ENCODE measurements around the gene IZUMO2.

Gene IZUMO2

DNA sequence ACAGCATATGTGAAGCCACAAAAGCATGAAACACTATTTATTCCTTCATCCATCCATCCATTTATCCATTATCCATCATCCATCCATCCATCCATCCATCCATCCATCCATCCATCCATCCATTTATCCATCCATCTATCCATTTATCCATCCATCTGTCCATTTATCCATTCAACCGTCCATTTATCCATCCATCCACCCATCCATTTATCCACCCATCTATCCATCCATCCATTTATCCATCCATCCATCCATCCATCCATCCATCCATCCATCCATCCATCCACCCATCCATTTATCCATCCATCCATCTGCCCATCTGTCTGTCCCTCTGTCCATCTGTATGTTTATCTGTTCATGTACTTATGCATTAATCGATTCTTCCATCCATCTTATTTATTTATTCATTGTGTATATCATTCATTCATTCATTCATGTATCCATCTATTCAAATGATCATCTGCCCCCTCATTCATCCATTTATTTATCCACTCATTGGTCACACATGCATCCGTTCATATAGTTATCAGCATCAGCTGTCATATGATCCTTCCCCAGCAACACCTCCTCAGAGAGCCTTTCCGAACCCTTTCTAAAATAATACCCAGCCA is 33.3 kb upstream of the IZUMO2 start:
- no peak for DNase-seq
- TF ChIP-seq GATA1 (IDR thresholded peaks at IDR 0.05; ENCODE audit: low read depth, low read length): no peak
- no peak for TF ChIP-seq POLR2A (IDR thresholded peaks at IDR 0.05; ENCODE audit: low read length)

- no peak for DNase-seq
- TF ChIP-seq POLR2A (IDR thresholded peaks at IDR 0.05; ENCODE audit: low read length): no peak
- TF ChIP-seq GATA1 (IDR thresholded peaks at IDR 0.05; ENCODE audit: low read depth, low read length): no peak
These were observed 32.1 kb upstream of the IZUMO2 start for GRCh38 chr19:50195224-50195623.

DNA sequence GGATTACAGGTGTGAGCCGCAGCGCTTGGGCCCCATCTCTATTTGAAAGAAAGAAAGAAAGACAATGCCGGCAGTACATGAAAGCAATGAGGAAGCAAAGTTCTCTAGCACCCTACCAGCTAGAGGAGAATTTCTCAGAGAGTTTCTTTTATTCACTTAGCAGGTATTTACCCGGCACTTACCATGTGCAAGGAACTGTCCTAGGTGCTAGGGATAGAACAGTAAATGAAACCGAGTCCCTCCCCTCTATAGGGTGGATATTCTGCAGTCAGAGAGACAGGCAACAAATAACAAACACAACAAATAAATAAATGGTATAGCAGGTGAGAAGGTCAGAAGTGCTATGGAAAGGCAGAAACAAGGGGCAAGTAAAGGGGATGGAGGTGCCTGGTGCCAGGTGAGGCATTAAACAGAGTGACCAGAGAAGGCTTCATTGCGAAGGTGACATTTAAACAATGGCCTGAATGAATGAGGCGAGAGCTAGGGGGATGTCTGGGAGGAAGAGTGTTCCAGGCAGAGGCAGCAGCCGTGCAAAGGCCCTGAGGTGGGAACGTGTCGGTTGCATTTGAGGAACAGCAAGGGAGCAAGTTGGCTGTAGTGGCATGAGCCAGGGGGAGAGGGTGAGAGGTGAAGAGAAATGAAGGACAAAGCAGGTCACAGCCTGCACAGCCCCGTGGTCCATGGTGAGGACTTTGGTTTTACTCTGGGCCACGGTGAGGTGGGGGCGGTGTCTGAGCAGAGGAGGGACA is 29.6 kb upstream of the IZUMO2 start:
- TF ChIP-seq POLR2A (IDR thresholded peaks at IDR 0.05; ENCODE audit: low read length): no peak
- TF ChIP-seq GATA1 (IDR thresholded peaks at IDR 0.05; ENCODE audit: low read depth, low read length): no peak
- no peak for DNase-seq

GRCh38 chr19:50191216-50191615 is 28.1 kb upstream of the IZUMO2 start:
- TF ChIP-seq GATA1 (IDR thresholded peaks at IDR 0.05; ENCODE audit: low read depth, low read length): no peak
- no peak for TF ChIP-seq POLR2A (IDR thresholded peaks at IDR 0.05; ENCODE audit: low read length)
- DNase-seq: no peak

- DNase-seq: no peak
- no peak for TF ChIP-seq POLR2A (IDR thresholded peaks at IDR 0.05; ENCODE audit: low read length)
- TF ChIP-seq GATA1 (IDR thresholded peaks at IDR 0.05; ENCODE audit: low read depth, low read length): no peak
These were observed 27.4 kb upstream of the IZUMO2 start for GRCh38 chr19:50190439-50190891.

DNA sequence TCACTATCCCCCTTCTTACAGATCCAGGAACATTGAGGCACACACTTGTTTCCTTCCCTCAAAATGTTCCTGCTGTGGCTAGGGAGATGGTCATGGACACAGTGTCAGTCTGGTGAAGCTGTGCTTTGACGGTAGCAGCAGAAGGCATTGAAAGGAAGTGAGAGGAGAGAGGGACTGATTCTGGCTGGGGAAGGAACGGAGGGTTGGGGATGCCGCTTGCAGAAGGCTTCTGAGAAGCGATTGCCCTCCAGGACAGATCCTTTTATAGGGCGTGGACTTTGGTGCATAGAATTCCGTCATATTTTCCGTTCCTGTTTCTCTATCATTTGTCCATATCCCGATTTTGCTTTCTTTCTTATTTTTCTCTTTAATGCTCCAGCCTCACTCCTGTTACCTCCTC is 26.2 kb upstream of the IZUMO2 start:
- TF ChIP-seq GATA1 (IDR thresholded peaks at IDR 0.05; ENCODE audit: low read depth, low read length) (no peak), POLR2A (IDR thresholded peaks at IDR 0.05; ENCODE audit: low read length) (no peak)
- DNase-seq: no peak

GRCh38 chr19:50187937-50188336 is 24.9 kb upstream of the IZUMO2 start:
- TF ChIP-seq POLR2A (IDR thresholded peaks at IDR 0.05; ENCODE audit: low read length) (no peak), GATA1 (IDR thresholded peaks at IDR 0.05; ENCODE audit: low read depth, low read length) (no peak)
- no peak for DNase-seq

GRCh38 chr19:50184196-50184595 is 21.1 kb upstream of the IZUMO2 start:
- no peak for TF ChIP-seq GATA1 (IDR thresholded peaks at IDR 0.05; ENCODE audit: low read depth, low read length)
- TF ChIP-seq POLR2A (IDR thresholded peaks at IDR 0.05; ENCODE audit: low read length): no peak
- DNase-seq: no peak

DNA sequence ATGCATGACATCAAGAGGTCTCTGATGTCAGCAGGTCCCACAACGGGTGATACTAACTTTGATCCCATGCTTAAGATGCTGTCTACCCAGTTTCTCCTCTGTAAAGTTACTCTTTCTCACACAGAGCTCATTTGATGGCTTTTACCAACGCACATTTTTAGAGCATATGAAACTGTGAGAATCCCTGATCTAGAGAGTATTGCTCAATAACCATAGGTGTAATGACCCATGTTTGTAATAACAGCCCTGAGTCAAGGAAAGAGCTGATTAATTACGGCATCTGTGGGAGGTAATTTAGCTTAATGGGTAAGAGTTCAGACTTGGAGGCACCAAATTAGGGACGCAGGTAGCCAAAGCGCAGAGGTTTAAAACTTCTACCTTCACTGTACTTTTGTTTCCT is 18.0 kb upstream of the IZUMO2 start:
- no peak for DNase-seq
- TF ChIP-seq POLR2A (IDR thresholded peaks at IDR 0.05; ENCODE audit: low read length) (no peak), GATA1 (IDR thresholded peaks at IDR 0.05; ENCODE audit: low read depth, low read length) (no peak)

DNA sequence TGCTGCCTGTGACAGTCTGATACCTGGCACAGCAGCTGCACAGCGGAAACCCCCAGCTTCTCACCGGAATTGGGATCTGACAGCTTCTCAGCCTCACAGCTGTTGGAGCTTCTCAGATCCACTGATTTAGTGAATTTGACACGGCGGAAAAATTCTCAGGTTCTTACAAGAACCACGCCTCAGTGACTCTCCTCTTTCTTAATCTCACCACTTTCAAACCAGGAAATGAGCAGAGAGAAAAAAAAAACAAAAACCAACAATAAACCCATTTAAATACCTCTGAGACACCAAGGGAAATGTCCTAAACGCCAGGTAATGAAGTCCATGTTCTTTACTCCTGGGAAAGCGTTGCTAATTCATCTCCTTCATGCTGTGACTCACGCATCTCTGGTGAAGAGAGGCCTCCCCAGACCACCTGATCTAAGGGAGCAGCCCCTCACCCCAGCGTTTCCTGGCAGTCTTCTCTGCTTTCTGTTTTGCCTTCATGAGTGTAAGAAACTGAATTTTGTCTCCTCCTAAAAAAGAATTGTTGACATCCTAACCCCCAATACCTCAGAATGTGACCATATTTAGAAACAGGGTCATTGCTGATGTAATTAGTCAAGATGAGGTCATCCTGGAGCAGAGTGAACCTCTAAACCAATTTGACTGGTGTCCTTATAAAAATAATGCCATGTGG is 15.9 kb upstream of the IZUMO2 start:
- no peak for TF ChIP-seq POLR2A (IDR thresholded peaks at IDR 0.05; ENCODE audit: low read length)
- no peak for TF ChIP-seq GATA1 (IDR thresholded peaks at IDR 0.05; ENCODE audit: low read depth, low read length)
- DNase-seq: no peak

GRCh38 chr19:50178320-50178719 is 15.2 kb upstream of the IZUMO2 start:
- no peak for DNase-seq
- TF ChIP-seq POLR2A (IDR thresholded peaks at IDR 0.05; ENCODE audit: low read length) (no peak), GATA1 (IDR thresholded peaks at IDR 0.05; ENCODE audit: low read depth, low read length) (no peak)

DNA sequence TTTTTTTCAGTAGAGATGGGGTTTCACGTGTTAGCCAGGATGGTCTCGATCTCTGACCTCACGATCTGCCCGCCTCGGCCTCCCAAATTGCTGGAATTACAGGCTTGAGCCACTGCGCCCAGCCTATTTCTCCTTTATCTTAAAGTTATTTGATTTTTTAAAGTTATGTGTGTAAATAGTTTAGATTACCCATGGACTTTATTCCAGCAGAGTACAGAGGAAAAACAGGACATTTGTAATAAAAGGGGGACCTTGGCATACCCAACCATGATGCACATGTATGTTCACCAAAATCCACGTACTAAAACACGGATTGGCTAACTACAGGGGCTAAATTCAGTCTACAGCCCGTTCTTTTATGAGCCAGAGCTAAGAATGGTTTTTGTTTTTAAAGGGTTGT is 13.7 kb upstream of the IZUMO2 start:
- DNase-seq: no peak
- TF ChIP-seq GATA1 (IDR thresholded peaks at IDR 0.05; ENCODE audit: low read depth, low read length) (no peak), POLR2A (IDR thresholded peaks at IDR 0.05; ENCODE audit: low read length) (no peak)

- no peak for DNase-seq
These were observed 12.8 kb upstream of the IZUMO2 start for GRCh38 chr19:50175924-50176323.

GRCh38 chr19:50174100-50174793 is 11.2 kb upstream of the IZUMO2 start:
- no peak for DNase-seq
- TF ChIP-seq POLR2A (IDR thresholded peaks at IDR 0.05; ENCODE audit: low read length): no peak
- TF ChIP-seq GATA1 (IDR thresholded peaks at IDR 0.05; ENCODE audit: low read depth, low read length): no peak

More at GRCh38 chr19:50175924-50176323, 12.8 kb upstream of the IZUMO2 start:
- TF ChIP-seq GATA1 (IDR thresholded peaks at IDR 0.05; ENCODE audit: low read depth, low read length) (no peak), POLR2A (IDR thresholded peaks at IDR 0.05; ENCODE audit: low read length) (no peak)

All from erythroblast (primary cell).